GM18867 (cell line): ENCODE measurements around the gene FAM72B.
"Not testable (repeated sequence)": the region's sequence is repeated elsewhere in the genome, so short reads cannot be mapped to it uniquely, and the experiment has no call there.

ENCODE experiments used
- ATAC-seq: cut with Tn5 transposase; IDR thresholded peaks from one replicate; pipeline ENCODE4 v1.9.1; 2021; ENCODE audit warnings: mild to moderate bottlenecking, moderate library complexity; ENCODE audit not compliant: unreplicated experiment

Gene FAM72B

GRCh38 chr1:121184290-121185127 lies at the start of gene FAM72B, which contains the start of gene SRGAP2C:
Gene FAM72B (minus strand): TSS chr1:121184340. CDS start chr1:121183489, 851 bp downstream.
Gene SRGAP2C (plus strand): TSS chr1:121184975. CDS start chr1:121187447, 2,472 bp downstream.
- ATAC-seq, result peak; percentile 83

DNA sequence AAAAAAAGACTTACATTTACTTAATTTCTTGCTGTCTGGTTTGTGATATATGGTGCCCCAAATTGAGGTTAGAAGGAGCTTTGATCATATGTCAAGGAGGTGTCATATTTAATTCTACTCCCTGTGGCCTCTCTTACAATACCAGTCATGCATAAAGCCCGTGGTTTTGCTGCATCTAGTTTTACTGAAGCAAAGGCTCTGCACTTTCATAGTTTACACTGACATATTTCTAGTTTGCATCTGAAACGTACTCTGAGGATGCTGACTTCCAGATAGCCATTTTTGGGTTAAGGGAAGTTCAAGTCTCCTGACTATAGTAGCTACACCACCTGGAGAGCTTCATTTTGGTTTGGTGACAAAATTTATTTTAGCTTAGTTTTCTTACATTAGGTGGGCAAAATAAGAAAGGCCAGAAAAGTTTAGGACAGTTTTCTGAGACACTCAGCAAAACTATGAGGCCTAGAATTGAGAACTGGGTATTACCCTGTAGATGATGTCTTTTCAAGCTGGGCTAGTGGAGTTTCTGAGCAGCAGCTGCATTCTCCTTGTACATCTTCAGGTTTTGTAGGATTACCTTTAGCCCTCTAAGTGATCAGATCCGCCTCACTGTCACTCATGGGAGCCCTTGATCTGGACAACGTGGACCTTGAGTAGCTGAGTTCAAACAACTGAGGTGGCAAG lies 48.4 kb upstream of the FAM72B start:
- ATAC-seq, result peak; percentile 90

DNA sequence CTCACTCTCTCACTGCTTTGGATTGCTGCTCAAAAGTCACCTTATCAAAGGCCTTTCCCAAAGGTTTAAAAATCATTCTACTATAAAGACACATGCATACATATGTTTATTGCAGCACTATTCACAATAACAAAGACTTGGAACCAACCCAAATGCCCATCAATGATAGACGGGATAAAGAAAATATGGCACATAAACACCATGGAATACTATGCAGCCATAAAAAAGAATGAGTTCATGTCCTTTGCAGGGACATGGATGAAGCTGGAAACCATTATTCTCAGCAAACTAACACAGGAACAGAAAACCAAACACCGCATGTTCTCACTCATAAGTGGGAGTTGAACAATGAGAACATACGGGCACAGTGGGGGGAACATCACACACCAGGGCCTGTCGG lies 46.5 kb upstream of the FAM72B start:
- not testable (repeated sequence) for ATAC-seq

- not testable (repeated sequence) for ATAC-seq
Observed at GRCh38 chr1:121227544-121228330, 43.6 kb upstream of the FAM72B start.

- not testable (repeated sequence) for ATAC-seq
Observed at GRCh38 chr1:121226925-121227324, 42.8 kb upstream of the FAM72B start.

GRCh38 chr1:121226295-121226904 lies 42.3 kb upstream of the FAM72B start:
- ATAC-seq, result not testable (repeated sequence)

DNA sequence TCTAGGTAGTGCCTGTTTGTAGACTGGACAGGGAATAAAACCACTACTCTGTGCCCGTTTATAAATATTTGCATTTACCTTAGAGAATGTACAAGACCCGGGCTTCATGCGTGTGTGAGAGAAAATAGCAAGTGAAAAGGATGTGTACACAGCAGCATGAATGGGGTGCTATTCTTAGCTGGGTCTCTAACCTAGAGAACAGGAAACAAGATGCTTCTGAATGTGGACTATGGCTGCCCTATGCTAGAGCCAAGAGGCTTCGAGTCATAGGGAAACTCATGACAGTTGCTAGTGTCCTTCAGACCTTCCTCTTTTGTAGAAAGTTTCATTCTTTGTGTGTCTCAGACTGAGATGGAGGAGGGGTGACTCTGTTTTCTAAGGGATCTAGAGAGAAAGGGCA lies 40.6 kb upstream of the FAM72B start:
- ATAC-seq, result peak; percentile 98

- ATAC-seq, result peak; percentile 66
Observed at GRCh38 chr1:121221770-121222169, 37.6 kb upstream of the FAM72B start.

- ATAC-seq, result not testable (repeated sequence)
Observed at GRCh38 chr1:121216676-121217075, 32.5 kb upstream of the FAM72B start.

GRCh38 chr1:121215699-121216417 lies 31.7 kb upstream of the FAM72B start:
- ATAC-seq, result not testable (repeated sequence)

- ATAC-seq, result peak; percentile 62
Observed at GRCh38 chr1:121214544-121215156, 30.5 kb upstream of the FAM72B start.

DNA sequence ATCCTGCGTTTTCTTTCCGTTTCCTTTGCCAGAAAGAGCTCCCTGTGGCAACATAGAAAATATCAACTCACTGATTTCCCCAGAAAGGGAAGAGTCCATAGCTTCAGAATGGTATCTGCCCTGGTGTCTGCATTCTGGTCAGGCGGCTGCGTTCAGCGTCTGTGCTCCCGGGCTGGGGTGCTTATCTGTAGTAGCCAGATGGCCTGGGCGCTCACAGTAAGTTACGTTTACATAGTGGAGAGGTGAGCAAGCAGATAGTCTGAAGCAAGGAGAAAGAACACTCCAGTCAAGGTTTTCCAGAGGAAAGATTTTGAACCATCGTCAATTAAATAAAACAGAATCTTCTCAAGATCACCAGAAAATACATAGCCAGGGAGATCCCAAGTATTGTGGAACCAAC lies 29.4 kb upstream of the FAM72B start:
- not testable (repeated sequence) for ATAC-seq

GRCh38 chr1:121210778-121211177 lies 26.6 kb upstream of the FAM72B start:
- not testable (repeated sequence) for ATAC-seq

DNA sequence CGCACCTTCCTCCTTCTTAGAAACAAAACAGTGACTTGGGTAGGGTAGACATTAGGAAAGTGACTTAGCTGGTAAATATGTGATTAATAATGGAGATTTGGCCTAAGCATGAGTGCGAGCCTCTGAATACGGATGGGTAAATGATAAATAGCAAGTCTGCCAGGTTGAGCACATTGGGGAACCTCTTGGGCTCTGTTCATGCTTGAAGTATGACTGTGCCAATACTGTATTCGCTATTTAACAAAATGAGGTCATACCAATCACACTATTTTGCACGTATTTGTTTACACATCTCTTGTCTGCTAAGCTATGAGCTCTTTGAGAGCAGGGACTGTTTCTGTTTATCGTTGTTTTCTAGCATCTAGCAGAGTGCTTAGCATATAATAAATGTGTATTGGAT lies 24.2 kb upstream of the FAM72B start:
- not testable (repeated sequence) for ATAC-seq

DNA sequence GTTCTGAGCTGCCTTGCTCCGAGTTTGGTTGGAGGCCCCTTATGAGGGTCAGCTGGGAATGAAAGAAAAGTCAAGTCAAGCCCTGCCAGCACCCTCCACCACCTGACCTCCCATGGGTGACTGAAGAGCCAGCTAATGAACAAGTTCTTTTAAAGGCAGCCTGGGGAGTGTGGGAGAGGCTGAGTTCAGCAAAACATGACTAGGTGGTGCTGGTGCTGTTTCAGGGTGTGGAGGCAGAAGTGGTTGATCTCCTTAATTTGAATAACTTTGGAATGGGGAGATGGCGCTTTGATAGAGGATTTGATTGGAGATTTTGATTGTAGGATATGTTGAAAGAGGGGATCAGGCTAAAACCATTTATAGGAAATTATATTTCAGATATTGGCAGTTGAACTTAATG lies 23.2 kb upstream of the FAM72B start:
- ATAC-seq, result not testable (repeated sequence)

- not testable (repeated sequence) for ATAC-seq
Observed at GRCh38 chr1:121205786-121206711, 21.9 kb upstream of the FAM72B start.

DNA sequence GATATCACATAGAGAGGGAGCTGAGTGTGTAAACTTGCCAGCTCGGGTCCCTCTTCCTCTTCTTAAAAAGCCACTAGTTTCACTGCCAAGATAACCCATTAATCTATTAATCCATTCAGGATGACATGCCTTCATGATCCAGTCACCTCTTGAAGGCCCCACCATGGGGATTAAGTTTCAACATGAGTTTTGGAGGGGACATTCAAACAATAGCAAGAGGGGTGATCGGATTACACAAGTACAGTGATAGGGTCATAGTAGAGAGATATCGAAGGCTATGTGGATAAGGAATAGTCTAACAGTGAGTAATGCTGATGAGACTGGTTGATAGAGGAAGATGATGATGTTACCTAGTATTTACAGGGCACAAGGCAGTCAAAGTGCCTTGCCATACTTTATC lies 18.8 kb upstream of the FAM72B start:
- ATAC-seq, result not testable (repeated sequence)
